ENCODE data around the gene PPP1R37. TPM values are rescaled to one million over a fixed set of nuclear protein-coding genes. Genes with fewer than 3 reads are reported as not detected.

Gene PPP1R37
- total and polyA plus RNA-seq, 2 donors (not counting 3 experiments of a cell fraction or from before 2014, with no cell fraction given) = 16.2 to 27.1 TPM

DNA sequence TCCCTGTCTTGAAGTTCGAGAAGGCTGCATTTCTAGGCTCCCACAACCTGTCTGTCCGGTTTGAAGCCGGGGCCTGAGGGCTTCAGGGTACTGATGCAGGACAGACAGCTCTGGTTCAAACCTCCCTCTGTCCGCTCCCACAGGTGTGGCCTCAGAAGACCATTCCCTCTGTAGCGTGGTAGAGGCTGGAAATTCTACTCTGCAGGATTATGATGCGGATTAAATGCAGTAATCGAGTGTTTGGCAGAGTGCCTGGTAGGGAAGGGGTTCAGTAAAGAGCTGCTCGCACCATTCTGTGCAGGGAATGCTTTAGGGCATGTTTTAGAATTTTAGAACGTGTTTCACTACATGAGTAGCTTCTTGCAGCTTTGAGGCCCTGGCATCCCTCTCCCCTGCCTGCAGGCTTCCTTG, 30.5 kb downstream of the PPP1R37 start:
- Histone ChIP-seq H3K27ac (ENCODE audit: insufficient read depth, low read depth, low read length) (no peak overlapping the region), H3K9me1 (replicated peaks; ENCODE audit: control insufficient read depth, extremely low read depth, insufficient read depth, low read length) (no peaks in the 10 kb centered on the region), H3K4me3 (replicated peaks in 1 of 3; ENCODE audit: insufficient read depth in 1 of 3, low read depth in 1 of 3, low read length in 3 of 3) (no peak overlapping the region), H3K36me3 (ENCODE audit: control insufficient read depth in 2 of 2, extremely low read depth in 1 of 2, insufficient read depth in 2 of 2, low read length in 2 of 2) (no peaks in the 10 kb centered on the region), H4K20me1 (replicated peaks; ENCODE audit: control insufficient read depth, extremely low read depth, insufficient read depth, low read length) (no peaks in the 10 kb centered on the region), H3K79me2 (ENCODE audit: control insufficient read depth, insufficient read depth, low read length) (peaks cover 34% of the 10 kb centered on the region), H3K4me1 (ENCODE audit: control insufficient read depth, extremely low read depth, insufficient read depth, low read length) (no peaks in the 10 kb centered on the region), H3K4me2 (ENCODE audit: insufficient read depth, low read length) (no peak overlapping the region), H3K9me3 (replicated peaks; ENCODE audit: control insufficient read depth, insufficient read depth, low read length) (no peaks in the 10 kb centered on the region), H3K27me3 (ENCODE audit: control insufficient read depth in 2 of 2, insufficient read depth in 2 of 2, low read length in 2 of 2) (no peaks in the 10 kb centered on the region), H2AFZ (ENCODE audit: low read depth, low read length) (no peak overlapping the region), H3K9ac (replicated peaks; ENCODE audit: extremely low read depth, insufficient read depth, low read length) (no peak overlapping the region)
- CTCF ChIA-PET = interaction anchor here (0.7 to 2.8 kb wide), 2 partner anchors 20 to 31 kb away, joined by 3 to 21 read pairs; partner anchors contain the start of gene PPP1R37
- dilution Hi-C loops (cut with MboI; ENCODE audit: extremely low pct_ligation_motif_present, low sequenced_read_pairs) = no loop called here
- POLR2A ChIA-PET = interaction anchor here (0.7 kb wide), 1 partner anchor 130 kb away, joined by 3 read pairs; no protein-coding TSS in a partner anchor
- no peak for FAIRE-seq
- no peak for DNase-seq (ENCODE audit: low read depth, low spot score)
- BruUV-seq (replicated peaks) = no TSS peak
- intact Hi-C loops (cut with micrococcal nuclease) = no loop called here
- no peak for TF ChIP-seq MAX (IDR thresholded peaks at IDR 0.05; ENCODE audit: insufficient read depth, insufficient read length)
- no peak for TF ChIP-seq POLR2AphosphoS5 (IDR thresholded peaks at IDR 0.05; ENCODE audit: insufficient read depth, low read depth, low read length)
- no peak for TF ChIP-seq CTCF (IDR thresholded peaks at IDR 0.05; ENCODE audit: extremely low read depth in 1 of 2, insufficient read depth in 1 of 2, low read depth in 1 of 2, low read length in 2 of 2)
- no peak for TF ChIP-seq MYC (IDR thresholded peaks at IDR 0.05; ENCODE audit: low read depth, low read length)
- no peak for TF ChIP-seq POLR2A (IDR thresholded peaks at IDR 0.05; ENCODE audit: low read depth, low read length)
- TF ChIP-seq GATA2 (IDR thresholded peaks at IDR 0.05; ENCODE audit: insufficient read depth, insufficient read length, low read depth, low read length) = no peak
- TF ChIP-seq EZH2 (IDR thresholded peaks at IDR 0.05; ENCODE audit: borderline replicate concordance, low read depth, low read length, severe bottlenecking) = no peak
- no peak for TF ChIP-seq FOS (IDR thresholded peaks at IDR 0.05; ENCODE audit: borderline replicate concordance, insufficient read depth, low read length)
- no peak for TF ChIP-seq JUN (IDR thresholded peaks at IDR 0.05; ENCODE audit: borderline replicate concordance, insufficient read depth, insufficient read length, low read depth)

All from endothelial cell of umbilical vein (primary cell).